HepG2 (cell line): Measurements from ENCODE around the gene BTG1. TPM values are rescaled to one million over a fixed set of nuclear protein-coding genes. Genes with fewer than 3 reads are reported as not detected.

Experiments used
- GFI1 ChIP-seq: sonication (generic); formaldehyde crosslinking; IDR thresholded peaks from 2 replicates; pipeline ENCODE4 v1.5.0; 2020; ENCODE audit warnings: missing genetic modification reagents, mild to moderate bottlenecking, borderline replicate concordance
- KDM2A ChIP-seq: sonication (generic); formaldehyde crosslinking; IDR thresholded peaks from 2 replicates; pipeline ENCODE4 v1.4.0; 2020; ENCODE audit warnings: low read depth, missing genetic modification reagents, borderline replicate concordance
- KMT2B ChIP-seq: IDR thresholded peaks from 2 replicates; pipeline ENCODE4 v1.6.1; 2016; ENCODE audit warnings: missing genetic modification reagents, missing compliant biosample characterization
- MEIS2 ChIP-seq: sonication (generic); formaldehyde crosslinking; IDR thresholded peaks from 2 replicates; pipeline ENCODE4 v1.9.0; 2021; ENCODE audit warnings: mild to moderate bottlenecking, missing genetic modification reagents
- PAWR ChIP-seq: sonication (generic); formaldehyde crosslinking; IDR thresholded peaks from 2 replicates; pipeline ENCODE4 v1.4.0; 2020; ENCODE audit warnings: missing genetic modification reagents, mild to moderate bottlenecking, borderline replicate concordance
- RBM39 ChIP-seq: fragments of 200-400 bp; formaldehyde crosslinking; IDR thresholded peaks from one replicate; pipeline ENCODE4 v1.6.1; 2018; ENCODE audit warnings: antibody characterized with exemption, mild to moderate bottlenecking, low read depth, low read length; ENCODE audit not compliant: poor library complexity, severe bottlenecking
- ZNF101 ChIP-seq: sonication (generic); formaldehyde crosslinking; IDR thresholded peaks from 2 replicates; pipeline ENCODE4 v1.4.0; 2020; ENCODE audit warnings: mild to moderate bottlenecking, low read depth, missing genetic modification reagents, borderline replicate concordance
- ZNF333 ChIP-seq: sonication (generic); formaldehyde crosslinking; IDR thresholded peaks from 2 replicates; pipeline ENCODE4 v1.4.0; 2020; ENCODE audit warnings: mild to moderate bottlenecking, missing genetic modification reagents, borderline replicate concordance
- ZNF343 ChIP-seq: sonication (generic); formaldehyde crosslinking; IDR thresholded peaks from 2 replicates; pipeline ENCODE4 v1.4.0; 2020; ENCODE audit warnings: mild to moderate bottlenecking, missing genetic modification reagents
- ZNF570 ChIP-seq: sonication (generic); formaldehyde crosslinking; IDR thresholded peaks from 2 replicates; pipeline ENCODE4 v1.4.0; 2020; ENCODE audit warnings: mild to moderate bottlenecking, missing genetic modification reagents, borderline replicate concordance
- ZNF678 ChIP-seq: sonication (generic); formaldehyde crosslinking; IDR thresholded peaks from 2 replicates; pipeline ENCODE4 v1.4.0; 2020; ENCODE audit warnings: mild to moderate bottlenecking, missing genetic modification reagents
- polyA plus RNA-seq, 8 experiments: library from polyadenylated mRNA; depleted of rRNA in 3 of 8; stranded (reverse) in 7 of 8; unstranded in 1 of 8; fragments of >200 nt; fragmentation: Illumina TruSeq in 4 of 8; extraction: Trizol in 4 of 8; gene quantifications; 2 replicates each; pipeline versions ENCODE4 v1.2.1 to v1.2.3, GENCODE V29; 2011 to 2016; ENCODE audit warnings: low read depth in 4 of 8, missing spikeins in 1 of 8, mixed read lengths in 1 of 8; ENCODE audit not compliant: insufficient read depth in 1 of 8
- total RNA-seq, 5 experiments: library from RNA; depleted of rRNA; stranded (reverse); fragments of >200 nt; fragmentation: Illumina TruSeq; extraction: Trizol; gene quantifications; 2 replicates each; pipeline ENCODE4 v1.2.3, GENCODE V29; 2016; ENCODE audit warnings: low read depth in 1 of 5

Gene BTG1
- total and polyA plus RNA-seq, 2 of the 13 experiments (the other 11 are each of a cell fraction or from before 2014, with no cell fraction given) = 7.5 to 16.7 TPM

- no peak for TF ChIP-seq KMT2B (CRISPR knock-in tag)
- TF ChIP-seq GFI1 (CRISPR knock-in tag) = no peak
- no peak for TF ChIP-seq MEIS2 (CRISPR knock-in tag)
- TF ChIP-seq ZNF343 = 0 out of 2 replicates have a peak, but pooled peaks have one; percentile 10
- TF ChIP-seq ZNF101 (CRISPR knock-in tag) = 0 out of 2 replicates have a peak, but pooled peaks have one; percentile 55
- TF ChIP-seq ZNF678 (CRISPR knock-in tag) = 0 out of 2 replicates have a peak, but pooled peaks have one; percentile 48
- TF ChIP-seq ZNF570 (CRISPR knock-in tag) = no peak
- 0 out of 2 replicates have a peak, but pooled peaks have one; percentile 25 for TF ChIP-seq ZNF333
- TF ChIP-seq PAWR (CRISPR knock-in tag) = 0 out of 2 replicates have a peak, but pooled peaks have one; percentile 50
- TF ChIP-seq RBM39 = peak; percentile 47
- peak; percentile 39; the same call in 1 of the 2 replicates for TF ChIP-seq KDM2A (CRISPR knock-in tag)
Observed at GRCh38 chr12:92144631-92145480, 790 bp downstream of the BTG1 start (continued).
